ENCODE measurements around the gene BABAM1. TPM values are rescaled to one million over a fixed set of nuclear protein-coding genes. Genes with fewer than 3 reads are reported as not detected.
"Not testable (repeated sequence)": the region's sequence is repeated elsewhere in the genome, so short reads cannot be mapped to it uniquely, and the experiment has no call there.

The BABAM1 gene
- total RNA-seq, 1 experiment from 2014 or later = 146 TPM

DNA sequence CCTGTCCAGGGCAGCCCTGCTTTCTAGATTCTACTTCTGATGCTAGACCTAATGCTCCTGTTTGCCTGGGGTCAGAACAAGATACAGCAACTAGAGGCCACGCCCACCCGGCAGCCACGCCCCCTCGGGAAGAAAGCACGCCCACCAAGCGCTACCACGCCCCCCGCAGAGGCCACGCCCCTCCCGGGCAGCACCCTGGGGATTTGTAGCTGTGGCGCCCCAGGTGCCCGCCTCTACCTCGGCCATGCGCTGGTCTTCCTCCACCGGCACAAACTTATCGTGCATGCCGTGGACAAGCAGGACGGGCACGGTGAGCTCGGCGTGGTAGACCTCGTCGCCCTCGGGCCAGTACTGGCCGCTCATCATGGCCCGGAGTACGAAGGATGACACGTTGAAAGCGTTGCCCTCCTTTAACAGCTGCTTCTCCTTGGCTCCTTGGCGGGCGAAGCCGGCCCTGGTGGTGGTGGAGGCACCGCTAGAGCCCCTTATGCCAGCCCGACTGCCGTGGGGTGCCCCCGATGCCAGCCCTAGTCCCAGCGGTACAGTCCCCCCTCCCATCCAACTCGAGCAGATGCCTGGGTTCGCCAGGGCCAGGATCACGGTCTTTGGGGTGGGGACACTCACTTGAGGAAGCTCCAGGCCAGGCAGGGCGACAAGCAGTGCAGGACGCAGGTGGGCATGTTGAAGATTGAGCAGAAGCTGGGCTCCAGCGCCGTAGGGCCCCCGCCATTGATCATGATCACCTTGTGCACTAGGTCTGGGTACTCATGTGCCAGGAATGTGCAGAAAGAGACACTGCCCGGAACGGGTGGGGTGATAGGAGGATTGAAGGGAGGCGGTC, 27.0 kb downstream of the BABAM1 start (continued):
- TF ChIP-seq ZNF423 (CRISPR knock-in tag; IDR thresholded peaks at IDR 0.05) = no peak
- TF ChIP-seq ZNF317 (CRISPR knock-in tag; IDR thresholded peaks at IDR 0.05; ENCODE audit: borderline replicate concordance, low read depth) = no peak
- TF ChIP-seq, protein P1, sequence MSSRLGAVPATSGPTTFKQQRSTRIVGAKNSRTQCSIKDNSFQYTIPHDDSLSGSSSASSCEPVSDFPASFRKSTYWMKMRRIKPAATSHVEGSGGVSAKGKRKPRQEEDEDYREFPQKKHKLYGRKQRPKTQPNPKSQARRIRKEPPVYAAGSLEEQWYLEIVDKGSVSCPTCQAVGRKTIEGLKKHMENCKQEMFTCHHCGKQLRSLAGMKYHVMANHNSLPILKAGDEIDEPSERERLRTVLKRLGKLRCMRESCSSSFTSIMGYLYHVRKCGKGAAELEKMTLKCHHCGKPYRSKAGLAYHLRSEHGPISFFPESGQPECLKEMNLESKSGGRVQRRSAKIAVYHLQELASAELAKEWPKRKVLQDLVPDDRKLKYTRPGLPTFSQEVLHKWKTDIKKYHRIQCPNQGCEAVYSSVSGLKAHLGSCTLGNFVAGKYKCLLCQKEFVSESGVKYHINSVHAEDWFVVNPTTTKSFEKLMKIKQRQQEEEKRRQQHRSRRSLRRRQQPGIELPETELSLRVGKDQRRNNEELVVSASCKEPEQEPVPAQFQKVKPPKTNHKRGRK (CRISPR knock-in tag; IDR thresholded peaks at IDR 0.05; ENCODE audit: borderline replicate concordance) = no peak
- TF ChIP-seq, protein P2, sequence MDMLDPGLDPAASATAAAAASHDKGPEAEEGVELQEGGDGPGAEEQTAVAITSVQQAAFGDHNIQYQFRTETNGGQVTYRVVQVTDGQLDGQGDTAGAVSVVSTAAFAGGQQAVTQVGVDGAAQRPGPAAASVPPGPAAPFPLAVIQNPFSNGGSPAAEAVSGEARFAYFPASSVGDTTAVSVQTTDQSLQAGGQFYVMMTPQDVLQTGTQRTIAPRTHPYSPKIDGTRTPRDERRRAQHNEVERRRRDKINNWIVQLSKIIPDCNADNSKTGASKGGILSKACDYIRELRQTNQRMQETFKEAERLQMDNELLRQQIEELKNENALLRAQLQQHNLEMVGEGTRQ (CRISPR knock-in tag; IDR thresholded peaks at IDR 0.05) = no peak
- no peak for TF ChIP-seq TP53 (CRISPR knock-in tag; IDR thresholded peaks at IDR 0.05)
- TF ChIP-seq, protein P3, sequence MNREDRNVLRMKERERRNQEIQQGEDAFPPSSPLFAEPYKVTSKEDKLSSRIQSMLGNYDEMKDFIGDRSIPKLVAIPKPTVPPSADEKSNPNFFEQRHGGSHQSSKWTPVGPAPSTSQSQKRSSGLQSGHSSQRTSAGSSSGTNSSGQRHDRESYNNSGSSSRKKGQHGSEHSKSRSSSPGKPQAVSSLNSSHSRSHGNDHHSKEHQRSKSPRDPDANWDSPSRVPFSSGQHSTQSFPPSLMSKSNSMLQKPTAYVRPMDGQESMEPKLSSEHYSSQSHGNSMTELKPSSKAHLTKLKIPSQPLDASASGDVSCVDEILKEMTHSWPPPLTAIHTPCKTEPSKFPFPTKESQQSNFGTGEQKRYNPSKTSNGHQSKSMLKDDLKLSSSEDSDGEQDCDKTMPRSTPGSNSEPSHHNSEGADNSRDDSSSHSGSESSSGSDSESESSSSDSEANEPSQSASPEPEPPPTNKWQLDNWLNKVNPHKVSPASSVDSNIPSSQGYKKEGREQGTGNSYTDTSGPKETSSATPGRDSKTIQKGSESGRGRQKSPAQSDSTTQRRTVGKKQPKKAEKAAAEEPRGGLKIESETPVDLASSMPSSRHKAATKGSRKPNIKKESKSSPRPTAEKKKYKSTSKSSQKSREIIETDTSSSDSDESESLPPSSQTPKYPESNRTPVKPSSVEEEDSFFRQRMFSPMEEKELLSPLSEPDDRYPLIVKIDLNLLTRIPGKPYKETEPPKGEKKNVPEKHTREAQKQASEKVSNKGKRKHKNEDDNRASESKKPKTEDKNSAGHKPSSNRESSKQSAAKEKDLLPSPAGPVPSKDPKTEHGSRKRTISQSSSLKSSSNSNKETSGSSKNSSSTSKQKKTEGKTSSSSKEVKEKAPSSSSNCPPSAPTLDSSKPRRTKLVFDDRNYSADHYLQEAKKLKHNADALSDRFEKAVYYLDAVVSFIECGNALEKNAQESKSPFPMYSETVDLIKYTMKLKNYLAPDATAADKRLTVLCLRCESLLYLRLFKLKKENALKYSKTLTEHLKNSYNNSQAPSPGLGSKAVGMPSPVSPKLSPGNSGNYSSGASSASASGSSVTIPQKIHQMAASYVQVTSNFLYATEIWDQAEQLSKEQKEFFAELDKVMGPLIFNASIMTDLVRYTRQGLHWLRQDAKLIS (CRISPR knock-in tag; IDR thresholded peaks at IDR 0.05; ENCODE audit: borderline replicate concordance) = no peak

DNA sequence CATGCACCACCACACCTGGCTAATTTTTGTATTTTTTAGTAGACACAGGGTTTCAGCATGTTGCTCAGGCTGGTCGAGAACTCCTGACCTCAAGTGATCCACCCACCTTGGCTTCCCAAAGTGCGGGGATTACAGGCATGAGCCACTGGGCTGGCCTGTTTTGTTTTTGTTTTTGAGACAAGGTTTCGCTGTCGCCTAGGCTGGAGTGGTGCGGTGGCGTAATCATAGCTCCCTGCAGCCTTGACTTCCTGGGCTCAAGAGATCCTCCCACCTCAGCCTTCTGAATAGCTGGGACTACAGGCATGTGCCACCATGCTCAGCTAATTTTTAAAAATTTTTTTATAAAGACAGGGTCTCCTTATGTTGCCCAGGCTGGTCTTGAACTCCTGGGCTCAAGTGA, 28.3 kb downstream of the BABAM1 start:
- H3K9me3 Mint-ChIP-seq; H3K27me3 Mint-ChIP-seq (ENCODE audit: low read depth); ATAC-seq; DNase-seq (ENCODE audit: low spot score); H3K27ac Mint-ChIP-seq; H3K4me1 Mint-ChIP-seq; H3K4me3 Mint-ChIP-seq: not testable (repeated sequence)
- peaks cover 32% of the 10 kb centered on the region for H3K36me3 Mint-ChIP-seq
- ChIA-PET CTCF (interaction anchor here (3.3 kb wide), 1 partner anchor 11 kb away, joined by 60 read pairs; the partner anchor contains the start of gene MRPL34), POLR2A (interaction anchor here (1.8 kb wide), 1 partner anchor 14 kb away, joined by 10 read pairs; the partner anchor contains the start of gene DDA1)

DNA sequence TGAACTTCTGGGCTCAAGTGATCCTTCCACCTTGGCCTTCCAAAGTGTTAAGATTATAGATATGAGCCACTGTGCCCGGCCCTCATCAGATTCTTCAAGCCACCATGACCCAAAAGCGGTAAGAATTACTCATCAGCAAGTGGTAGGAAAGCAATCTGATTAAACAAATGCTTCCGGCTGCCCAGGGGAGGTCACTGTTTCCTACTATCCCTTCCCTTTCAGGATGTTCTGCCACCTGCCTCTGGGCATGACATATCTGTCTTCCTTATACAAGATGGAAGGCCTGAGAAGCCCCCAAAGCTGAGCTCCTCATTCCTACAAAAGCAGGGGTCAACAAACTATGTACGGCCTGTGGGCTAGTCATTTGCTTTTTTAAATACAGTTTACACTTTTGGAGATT, 29.0 kb downstream of the BABAM1 start:
- ChIA-PET CTCF (interaction anchor here (0.6 to 1.4 kb wide), 3 partner anchors 9 to 97 kb away, joined by 4 to 5 read pairs (median 4); partner anchors contain the start of gene MRPL34), POLR2A (interaction anchor here (1.2 kb wide), 1 partner anchor 9 kb away, joined by 6 read pairs; no protein-coding TSS in a partner anchor)

DNA sequence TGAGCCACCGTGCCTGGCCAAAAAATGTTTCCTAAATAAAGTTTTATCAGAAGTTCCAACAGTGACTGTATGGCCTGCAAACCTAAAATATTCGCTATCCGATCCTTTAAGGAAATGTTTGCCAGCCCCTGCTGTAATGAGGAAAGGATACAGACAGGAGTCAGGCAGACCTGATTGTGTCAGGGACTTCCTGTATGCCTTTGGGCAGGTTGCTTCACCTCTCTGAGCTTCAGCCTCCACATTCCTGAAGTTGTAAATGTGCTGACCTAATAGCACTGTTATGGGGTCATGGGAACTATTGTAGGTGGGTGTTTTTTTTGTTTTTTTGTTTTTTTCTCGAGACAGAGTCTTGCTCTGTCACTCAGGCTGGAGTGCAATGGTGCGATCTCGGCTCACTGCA, 29.7 kb downstream of the BABAM1 start:
- H3K9me3 Mint-ChIP-seq = peaks cover 5% of the 10 kb centered on the region
- TF ChIP-seq, protein P4, sequence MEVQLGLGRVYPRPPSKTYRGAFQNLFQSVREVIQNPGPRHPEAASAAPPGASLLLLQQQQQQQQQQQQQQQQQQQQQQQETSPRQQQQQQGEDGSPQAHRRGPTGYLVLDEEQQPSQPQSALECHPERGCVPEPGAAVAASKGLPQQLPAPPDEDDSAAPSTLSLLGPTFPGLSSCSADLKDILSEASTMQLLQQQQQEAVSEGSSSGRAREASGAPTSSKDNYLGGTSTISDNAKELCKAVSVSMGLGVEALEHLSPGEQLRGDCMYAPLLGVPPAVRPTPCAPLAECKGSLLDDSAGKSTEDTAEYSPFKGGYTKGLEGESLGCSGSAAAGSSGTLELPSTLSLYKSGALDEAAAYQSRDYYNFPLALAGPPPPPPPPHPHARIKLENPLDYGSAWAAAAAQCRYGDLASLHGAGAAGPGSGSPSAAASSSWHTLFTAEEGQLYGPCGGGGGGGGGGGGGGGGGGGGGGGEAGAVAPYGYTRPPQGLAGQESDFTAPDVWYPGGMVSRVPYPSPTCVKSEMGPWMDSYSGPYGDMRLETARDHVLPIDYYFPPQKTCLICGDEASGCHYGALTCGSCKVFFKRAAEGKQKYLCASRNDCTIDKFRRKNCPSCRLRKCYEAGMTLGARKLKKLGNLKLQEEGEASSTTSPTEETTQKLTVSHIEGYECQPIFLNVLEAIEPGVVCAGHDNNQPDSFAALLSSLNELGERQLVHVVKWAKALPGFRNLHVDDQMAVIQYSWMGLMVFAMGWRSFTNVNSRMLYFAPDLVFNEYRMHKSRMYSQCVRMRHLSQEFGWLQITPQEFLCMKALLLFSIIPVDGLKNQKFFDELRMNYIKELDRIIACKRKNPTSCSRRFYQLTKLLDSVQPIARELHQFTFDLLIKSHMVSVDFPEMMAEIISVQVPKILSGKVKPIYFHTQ (CRISPR knock-in tag; IDR thresholded peaks at IDR 0.05) = no peak
- TF ChIP-seq, protein P5, sequence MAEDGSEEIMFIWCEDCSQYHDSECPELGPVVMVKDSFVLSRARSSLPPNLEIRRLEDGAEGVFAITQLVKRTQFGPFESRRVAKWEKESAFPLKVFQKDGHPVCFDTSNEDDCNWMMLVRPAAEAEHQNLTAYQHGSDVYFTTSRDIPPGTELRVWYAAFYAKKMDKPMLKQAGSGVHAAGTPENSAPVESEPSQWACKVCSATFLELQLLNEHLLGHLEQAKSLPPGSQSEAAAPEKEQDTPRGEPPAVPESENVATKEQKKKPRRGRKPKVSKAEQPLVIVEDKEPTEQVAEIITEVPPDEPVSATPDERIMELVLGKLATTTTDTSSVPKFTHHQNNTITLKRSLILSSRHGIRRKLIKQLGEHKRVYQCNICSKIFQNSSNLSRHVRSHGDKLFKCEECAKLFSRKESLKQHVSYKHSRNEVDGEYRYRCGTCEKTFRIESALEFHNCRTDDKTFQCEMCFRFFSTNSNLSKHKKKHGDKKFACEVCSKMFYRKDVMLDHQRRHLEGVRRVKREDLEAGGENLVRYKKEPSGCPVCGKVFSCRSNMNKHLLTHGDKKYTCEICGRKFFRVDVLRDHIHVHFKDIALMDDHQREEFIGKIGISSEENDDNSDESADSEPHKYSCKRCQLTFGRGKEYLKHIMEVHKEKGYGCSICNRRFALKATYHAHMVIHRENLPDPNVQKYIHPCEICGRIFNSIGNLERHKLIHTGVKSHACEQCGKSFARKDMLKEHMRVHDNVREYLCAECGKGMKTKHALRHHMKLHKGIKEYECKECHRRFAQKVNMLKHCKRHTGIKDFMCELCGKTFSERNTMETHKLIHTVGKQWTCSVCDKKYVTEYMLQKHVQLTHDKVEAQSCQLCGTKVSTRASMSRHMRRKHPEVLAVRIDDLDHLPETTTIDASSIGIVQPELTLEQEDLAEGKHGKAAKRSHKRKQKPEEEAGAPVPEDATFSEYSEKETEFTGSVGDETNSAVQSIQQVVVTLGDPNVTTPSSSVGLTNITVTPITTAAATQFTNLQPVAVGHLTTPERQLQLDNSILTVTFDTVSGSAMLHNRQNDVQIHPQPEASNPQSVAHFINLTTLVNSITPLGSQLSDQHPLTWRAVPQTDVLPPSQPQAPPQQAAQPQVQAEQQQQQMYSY (CRISPR knock-in tag; IDR thresholded peaks at IDR 0.05) = no peak
- TF ChIP-seq HMGA2 (CRISPR knock-in tag; IDR thresholded peaks at IDR 0.05) = no peak
- TF ChIP-seq, protein P6, sequence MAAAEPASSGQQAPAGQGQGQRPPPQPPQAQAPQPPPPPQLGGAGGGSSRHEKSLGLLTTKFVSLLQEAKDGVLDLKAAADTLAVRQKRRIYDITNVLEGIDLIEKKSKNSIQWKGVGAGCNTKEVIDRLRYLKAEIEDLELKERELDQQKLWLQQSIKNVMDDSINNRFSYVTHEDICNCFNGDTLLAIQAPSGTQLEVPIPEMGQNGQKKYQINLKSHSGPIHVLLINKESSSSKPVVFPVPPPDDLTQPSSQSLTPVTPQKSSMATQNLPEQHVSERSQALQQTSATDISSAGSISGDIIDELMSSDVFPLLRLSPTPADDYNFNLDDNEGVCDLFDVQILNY (CRISPR knock-in tag; IDR thresholded peaks at IDR 0.05) = no peak
- TF ChIP-seq ZNF671 (CRISPR knock-in tag; IDR thresholded peaks at IDR 0.05) = no peak
- no peak for TF ChIP-seq ZBTB21 (CRISPR knock-in tag; IDR thresholded peaks at IDR 0.05; ENCODE audit: borderline replicate concordance)

More for the DNA sequence above, 29.0 kb downstream of the BABAM1 start:
- Mint-ChIP-seq H3K4me3 (no peak overlapping the region), H3K9me3 (peaks cover 5% of the 10 kb centered on the region), H3K27me3 (ENCODE audit: low read depth) (no peaks in the 10 kb centered on the region), H3K36me3 (peaks cover 32% of the 10 kb centered on the region), H3K27ac (peak overlapping the region; percentile 45; the same call in 1 of the 2 replicates), H3K4me1 (peaks cover 10% of the 10 kb centered on the region)
- ATAC-seq (no peak), DNase-seq (ENCODE audit: low spot score) (no peak)
- no peak for TF ChIP-seq ZBTB21 (CRISPR knock-in tag; IDR thresholded peaks at IDR 0.05; ENCODE audit: borderline replicate concordance)

More for the DNA sequence above, 29.7 kb downstream of the BABAM1 start:
- ATAC-seq = no peak
- CTCF ChIA-PET = interaction anchor here (0.7 to 1.4 kb wide), 2 partner anchors 8 to 94 kb away, joined by 3 to 5 read pairs; partner anchors contain the start of gene MRPL34
- H3K4me3 Mint-ChIP-seq = no peak overlapping the region
- H3K27me3 Mint-ChIP-seq (ENCODE audit: low read depth) = no peaks in the 10 kb centered on the region
- H3K27ac Mint-ChIP-seq = peak overlapping the region; percentile 79
- peaks cover 32% of the 10 kb centered on the region for H3K36me3 Mint-ChIP-seq
- H3K4me1 Mint-ChIP-seq = peaks cover 15% of the 10 kb centered on the region
- POLR2A ChIA-PET = interaction anchor here (1.2 kb wide), 1 partner anchor 8 kb away, joined by 6 read pairs; no protein-coding TSS in a partner anchor
- DNase-seq (ENCODE audit: low spot score) = no peak

Data from WTC11 (cell line).